Hematopoietic multipotent progenitor cell treated with erythropoietin and hydrocortisone succinate and interleukin-3 and kit ligand, for 8 days (in vitro differentiated cells): ENCODE measurements around the gene SLC43A2.

Experiments used
- DNase-seq: peaks from one replicate; pipeline ENCODE4 v3.0.0-alpha.2; 2015

Gene SLC43A2

GRCh38 chr17:1621273-1621954 lies 7.2 kb downstream of the SLC43A2 start:
- no peak for DNase-seq

GRCh38 chr17:1620486-1620885 lies 8.1 kb downstream of the SLC43A2 start:
- no peak for DNase-seq

GRCh38 chr17:1617620-1618174 lies 10.9 kb downstream of the SLC43A2 start:
- DNase-seq: peak; percentile 29

GRCh38 chr17:1616101-1616500 lies 12.5 kb downstream of the SLC43A2 start:
- DNase-seq: no peak

GRCh38 chr17:1612400-1612799 lies 16.2 kb downstream of the SLC43A2 start:
- DNase-seq: no peak

GRCh38 chr17:1611715-1612114 lies 16.9 kb downstream of the SLC43A2 start:
- no peak for DNase-seq

- DNase-seq: no peak
Measured at GRCh38 chr17:1608676-1609075, 20.0 kb downstream of the SLC43A2 start.

GRCh38 chr17:1607971-1608320 lies 20.7 kb downstream of the SLC43A2 start:
- DNase-seq: no peak

- DNase-seq: no peak
Measured at GRCh38 chr17:1606352-1606985, 22.2 kb downstream of the SLC43A2 start.

- no peak for DNase-seq
Measured at GRCh38 chr17:1605681-1606351, 22.8 kb downstream of the SLC43A2 start.

- no peak for DNase-seq
Measured at GRCh38 chr17:1604831-1605528, 23.7 kb downstream of the SLC43A2 start.

GRCh38 chr17:1601571-1601970 lies 27.1 kb downstream of the SLC43A2 start:
- no peak for DNase-seq

GRCh38 chr17:1598399-1599095 lies 30.1 kb downstream of the SLC43A2 start:
- DNase-seq: no peak

GRCh38 chr17:1597861-1598342 lies 30.7 kb downstream of the SLC43A2 start:
- DNase-seq: no peak

- no peak for DNase-seq
Measured at GRCh38 chr17:1593630-1593931, 35.1 kb downstream of the SLC43A2 start.

GRCh38 chr17:1592751-1593629 lies 35.6 kb downstream of the SLC43A2 start:
- no peak for DNase-seq

GRCh38 chr17:1591474-1592090 lies 37.1 kb downstream of the SLC43A2 start:
- no peak for DNase-seq

- no peak for DNase-seq
Measured at GRCh38 chr17:1590747-1591473, 37.7 kb downstream of the SLC43A2 start.

- peak; percentile 68 for DNase-seq
Measured at GRCh38 chr17:1590029-1590746, 38.4 kb downstream of the SLC43A2 start.
